UCSD-AML1 (cell line): Measurements from ENCODE around the gene UBAP1L.
"Not testable (repeated sequence)": the region's sequence is repeated elsewhere in the genome, so short reads cannot be mapped to it uniquely, and the experiment has no call there.

ENCODE experiments used
- DNase-seq: peaks from one replicate; lab custom pipeline; 2025; ENCODE audit not compliant: unreplicated experiment; lab: John Stamatoyannopoulos, UW

UBAP1L gene

DNA sequence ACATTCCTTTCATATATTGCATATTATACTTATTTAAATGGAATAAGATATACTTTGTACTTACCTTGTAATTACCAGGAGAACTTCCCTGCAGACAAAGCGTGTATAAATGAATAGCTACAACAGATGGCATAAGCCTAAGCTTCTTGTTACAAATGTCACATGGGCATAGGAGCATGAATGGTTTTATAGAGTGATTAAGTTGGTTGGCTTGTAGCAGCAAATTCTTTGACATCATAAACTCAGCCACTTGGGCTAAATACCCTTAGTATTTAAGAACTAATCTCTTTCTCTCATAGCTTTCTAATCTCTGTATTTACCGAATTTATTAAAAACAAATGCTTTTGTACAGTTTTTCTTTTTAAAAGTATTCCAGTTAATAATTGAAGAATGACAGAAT is at the start of gene UBAP1L:
Gene UBAP1L (minus strand): TSS at position 115 of the 400 bp plus-strand sequence. CDS start 8,985 bp downstream, outside the sequence.
- no peak for DNase-seq

DNA sequence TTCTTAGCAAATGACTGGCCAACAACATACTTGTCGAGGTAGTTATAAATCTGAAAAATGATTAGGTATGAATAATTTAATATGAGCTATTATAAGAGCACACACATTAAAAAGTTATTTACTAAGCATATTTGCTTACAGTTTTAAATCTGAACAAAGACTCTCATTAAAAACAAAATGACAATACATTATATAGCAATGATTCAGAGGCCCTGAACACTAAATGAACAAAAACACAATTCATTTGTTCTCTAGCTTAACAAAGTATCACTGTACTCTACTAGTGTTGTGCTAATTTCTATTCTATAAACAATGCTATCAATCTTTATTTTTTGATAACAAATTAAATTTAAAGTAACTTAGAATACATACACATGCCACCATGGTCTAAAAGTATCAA is 49.1 kb upstream of the UBAP1L start:
- DNase-seq: no peak

DNA sequence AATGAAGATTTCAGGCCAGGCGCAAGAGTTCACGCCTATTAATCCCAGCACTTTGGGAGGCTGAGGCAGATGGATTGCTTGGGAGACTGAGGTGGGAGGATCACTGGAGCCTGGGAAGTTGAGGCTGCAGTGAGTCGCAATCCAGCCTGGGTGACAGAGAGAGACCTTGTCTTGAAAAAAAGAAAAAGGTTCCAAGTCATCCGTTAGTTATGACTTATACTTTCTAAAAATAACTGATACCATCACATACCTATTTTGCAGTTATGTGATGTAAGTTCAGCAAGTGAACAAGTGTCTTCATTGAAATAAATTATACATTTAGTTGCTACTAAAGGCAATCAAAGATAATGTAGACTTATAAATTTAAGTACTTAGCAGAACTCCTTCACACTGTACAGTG is 48.0 kb upstream of the UBAP1L start:
- no peak for DNase-seq

DNA sequence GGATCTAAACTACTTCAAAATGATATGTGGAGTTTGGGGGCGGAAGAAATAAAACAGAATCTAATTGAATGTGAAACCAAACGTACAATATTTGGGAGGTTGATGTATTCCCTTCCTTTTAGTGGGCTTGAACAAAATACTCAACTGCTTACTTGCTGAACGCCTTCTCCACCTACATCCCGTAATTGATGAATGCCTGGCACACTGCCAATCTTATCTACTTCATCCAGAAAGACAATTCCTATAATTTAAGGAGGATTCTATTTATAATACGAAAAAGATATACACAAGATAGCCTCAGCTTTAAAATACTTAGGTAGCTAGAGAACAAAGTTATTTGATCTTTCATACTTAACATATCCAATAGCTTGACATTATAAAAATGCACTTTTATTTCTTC is 41.7 kb upstream of the UBAP1L start:
- no peak for DNase-seq

DNA sequence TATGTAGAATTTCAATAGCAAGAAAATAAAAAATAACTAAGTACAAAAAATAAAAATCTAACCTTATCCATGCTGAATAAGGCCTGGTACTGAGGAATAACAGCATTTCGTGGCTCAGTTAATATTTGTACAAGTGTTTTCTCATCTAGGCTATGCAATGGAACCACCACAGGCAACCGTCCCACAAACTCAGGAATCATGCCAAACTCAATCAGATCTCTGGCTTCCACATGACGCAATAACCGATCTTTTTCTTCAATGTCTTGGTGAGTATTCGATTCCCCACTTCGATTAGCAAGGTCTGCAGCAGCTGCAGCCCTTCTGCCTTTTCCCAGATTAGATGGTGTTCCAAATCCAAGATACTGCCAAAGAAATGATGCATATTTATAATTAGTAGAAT is 39.7 kb upstream of the UBAP1L start:
- no peak for DNase-seq

DNA sequence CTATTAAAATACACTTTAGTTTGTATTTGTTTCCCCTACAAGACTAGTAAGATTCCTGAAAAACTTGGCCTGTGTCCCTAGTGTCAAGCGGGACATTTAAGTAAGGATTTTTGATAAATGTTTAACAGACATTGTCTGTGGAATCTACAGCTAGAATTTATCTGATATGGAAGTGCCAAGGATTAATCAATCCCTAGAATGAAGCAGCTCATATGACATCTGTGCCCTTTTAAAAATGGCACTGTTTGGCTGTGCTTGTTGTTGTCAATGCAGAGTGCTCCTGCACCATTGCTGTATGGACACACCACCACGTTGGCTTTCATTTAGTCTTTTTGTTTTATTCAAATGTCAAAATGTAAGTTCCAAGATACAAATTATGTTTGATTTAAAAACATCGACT is 32.9 kb upstream of the UBAP1L start:
- DNase-seq: no peak

DNA sequence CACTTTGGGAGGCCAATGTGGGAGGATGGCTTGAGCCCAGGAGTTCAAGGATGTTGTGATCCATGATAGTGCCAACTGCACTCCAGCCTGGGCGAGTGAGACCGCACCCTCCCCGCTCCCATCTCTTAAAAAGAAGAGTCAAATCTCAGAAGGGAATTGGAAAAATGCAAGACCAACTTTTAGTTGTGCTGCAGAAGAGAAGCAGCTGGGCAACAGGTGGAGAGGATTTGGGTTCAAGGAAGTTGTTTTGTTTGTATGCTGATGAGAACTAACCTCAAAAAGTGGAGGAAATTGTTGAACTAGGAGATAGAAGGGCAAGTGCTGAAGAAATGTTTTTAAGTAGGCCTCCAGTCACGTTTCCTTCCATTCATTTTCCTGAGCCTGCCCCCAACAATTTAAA is 31.4 kb upstream of the UBAP1L start:
- DNase-seq: no peak

DNA sequence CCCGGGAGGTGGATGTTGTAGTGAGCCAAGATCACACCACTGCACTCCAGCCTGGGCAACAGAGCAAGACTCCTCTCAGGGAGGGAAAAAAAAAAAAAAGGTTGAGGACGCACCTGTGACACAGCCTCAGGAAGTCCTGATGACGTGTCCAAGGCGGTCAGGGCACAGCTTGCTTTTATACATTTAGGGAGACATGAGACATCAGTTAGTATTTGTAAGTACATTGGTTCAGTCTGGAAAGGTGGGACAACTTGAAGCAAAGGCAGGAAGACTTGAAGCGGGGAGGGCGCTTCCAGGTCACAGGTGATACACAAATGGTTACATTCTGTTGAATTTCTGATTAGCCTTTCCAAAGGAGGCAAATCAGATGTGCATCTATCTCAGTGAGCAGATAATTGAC is 23.6 kb upstream of the UBAP1L start:
- DNase-seq: not testable (repeated sequence)

DNA sequence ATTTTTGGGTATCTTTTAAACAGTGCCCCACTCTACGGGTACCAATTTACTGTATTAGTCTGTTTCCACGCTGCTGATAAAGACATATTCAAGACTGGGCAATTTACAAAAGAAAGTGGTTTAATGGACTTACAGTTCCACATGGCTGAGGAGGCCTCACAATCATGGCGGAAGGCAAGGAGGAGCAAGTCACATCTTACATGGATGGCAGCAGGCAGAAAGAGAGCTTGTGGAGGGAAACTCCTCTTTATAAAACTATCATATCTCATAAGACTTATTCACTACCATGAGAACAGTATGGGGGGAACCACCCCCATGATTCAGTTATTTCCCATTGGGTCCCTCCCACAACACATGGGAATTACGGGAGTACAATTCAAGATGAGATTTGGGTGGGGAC is 22.9 kb upstream of the UBAP1L start:
- not testable (repeated sequence) for DNase-seq

DNA sequence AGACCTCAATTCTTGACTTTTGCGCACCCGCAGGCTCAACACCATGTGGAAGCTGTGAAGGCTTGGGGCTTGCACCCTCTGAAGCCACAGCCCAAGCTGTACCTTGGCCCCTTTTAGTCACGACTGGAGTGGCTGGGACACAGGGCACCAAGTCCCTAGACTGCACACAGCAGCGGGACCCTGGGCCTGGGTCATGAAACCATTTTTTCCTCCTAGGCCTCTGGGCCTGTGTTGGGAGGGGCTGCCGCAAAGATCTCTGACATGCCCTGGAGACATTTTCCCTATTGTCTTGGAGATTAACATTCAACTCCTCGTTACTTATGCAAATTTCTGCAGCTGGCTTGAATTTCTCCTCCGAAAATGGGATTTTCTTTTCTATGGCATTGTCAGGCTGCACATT is 22.1 kb upstream of the UBAP1L start:
- DNase-seq: not testable (repeated sequence)

DNA sequence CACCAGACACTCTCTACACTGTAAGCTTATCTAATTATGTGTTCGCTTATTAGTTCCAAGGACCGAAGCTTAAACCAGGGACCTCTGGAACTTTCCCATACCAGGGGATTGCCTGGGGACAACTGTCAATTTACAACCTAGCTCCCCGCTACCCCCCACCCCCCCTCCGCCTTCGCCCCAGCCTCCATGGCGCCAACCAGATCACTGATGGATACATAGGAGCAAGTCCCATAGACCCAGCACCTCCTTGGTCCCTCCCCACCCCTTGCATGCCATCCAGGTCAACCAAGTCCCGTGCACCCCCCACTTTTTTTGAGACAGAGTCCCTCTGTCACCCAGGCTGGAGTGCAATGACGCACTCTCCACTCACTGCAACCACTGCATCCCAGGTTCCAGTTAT is 19.5 kb upstream of the UBAP1L start:
- DNase-seq: no peak

DNA sequence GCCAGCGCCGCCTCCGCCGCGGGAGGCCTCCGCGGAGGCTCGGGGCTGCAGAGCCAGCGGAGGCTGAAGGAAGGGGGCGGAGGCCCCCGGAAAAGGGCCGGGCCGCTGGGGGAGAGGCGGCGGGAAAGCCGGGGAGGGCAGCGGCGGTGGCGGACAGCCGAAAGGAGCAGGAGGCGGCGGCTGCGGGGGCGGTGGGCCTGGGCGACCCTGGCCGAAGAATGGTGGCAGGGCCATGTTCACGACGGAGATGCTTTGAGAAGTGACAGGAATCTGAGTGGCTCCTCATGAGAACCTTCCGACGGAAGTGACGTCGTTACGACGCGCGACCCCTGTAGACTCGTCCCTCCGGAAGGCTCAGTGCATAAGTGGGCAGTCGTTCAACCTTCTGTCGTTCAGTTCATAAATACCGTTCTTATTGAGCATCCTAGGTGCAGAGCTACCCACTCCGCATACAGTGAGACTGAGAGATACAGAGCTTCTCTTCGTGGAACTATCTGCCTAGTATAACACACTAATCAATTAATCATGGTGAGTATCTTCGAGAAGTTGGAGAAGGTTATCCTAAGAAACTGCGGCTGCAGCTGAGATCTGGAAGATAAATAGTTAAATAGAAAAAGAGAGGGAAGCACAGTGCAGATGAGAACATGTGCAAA is 18.7 kb upstream of the UBAP1L start, which contains the start of gene PDCD7:
Gene PDCD7 (minus strand): TSS at position 261 of the 653 bp plus-strand sequence. CDS start 27 bp downstream, at position 234.
- peak; percentile 85 for DNase-seq

DNA sequence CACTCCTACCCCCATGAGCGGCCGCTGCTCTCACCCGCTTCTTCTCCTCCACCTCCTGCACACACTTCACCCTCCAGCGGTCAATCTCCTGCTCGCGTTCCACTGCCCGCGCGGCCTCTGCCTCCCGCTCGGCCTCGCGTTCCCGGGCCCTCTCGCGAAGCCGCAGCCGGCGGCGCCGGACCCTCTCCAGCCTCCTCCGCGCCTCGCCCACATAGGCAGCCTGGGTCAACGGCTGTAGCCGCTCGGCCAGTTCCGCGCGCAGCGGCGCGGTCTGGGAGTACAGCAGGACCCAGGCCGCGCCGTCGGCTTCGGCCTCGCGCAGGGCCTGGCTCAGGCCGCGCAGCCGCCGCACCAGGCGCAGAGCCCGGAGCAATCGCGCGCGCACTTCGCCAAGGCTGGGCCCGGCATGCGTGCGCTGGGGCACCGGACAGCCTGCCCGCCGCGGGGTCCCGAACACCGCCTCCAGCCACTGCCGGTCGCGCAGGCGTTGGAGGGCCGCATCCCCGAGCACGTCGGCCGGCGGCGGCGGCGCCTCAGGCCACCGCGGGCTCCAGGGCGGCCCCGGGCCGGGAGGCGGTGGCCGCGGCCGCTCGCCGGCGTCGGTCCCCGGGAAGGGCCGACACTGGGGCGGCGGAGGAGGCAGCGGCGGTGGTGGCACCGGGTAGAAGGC is 18.0 kb upstream of the UBAP1L start:
- DNase-seq: peak; percentile 42

DNA sequence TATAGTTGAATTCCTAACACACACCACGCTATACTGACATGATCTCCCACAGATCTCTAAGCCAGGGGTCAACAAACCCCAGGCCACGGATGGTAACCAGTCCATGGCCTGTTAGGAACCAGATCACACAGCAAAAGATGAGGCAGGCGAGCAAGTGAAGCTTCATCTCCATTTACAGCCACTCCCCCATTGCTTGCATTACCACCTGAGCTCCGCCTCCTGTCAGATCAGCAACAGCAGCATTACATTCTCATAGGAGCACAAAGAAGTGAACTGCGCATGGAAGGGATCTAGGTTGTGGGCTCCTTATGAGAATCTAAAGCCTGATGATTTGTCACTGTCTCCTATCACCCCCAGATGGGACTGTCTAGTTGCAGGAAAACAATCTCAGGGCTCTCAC is 15.9 kb upstream of the UBAP1L start:
- no peak for DNase-seq

DNA sequence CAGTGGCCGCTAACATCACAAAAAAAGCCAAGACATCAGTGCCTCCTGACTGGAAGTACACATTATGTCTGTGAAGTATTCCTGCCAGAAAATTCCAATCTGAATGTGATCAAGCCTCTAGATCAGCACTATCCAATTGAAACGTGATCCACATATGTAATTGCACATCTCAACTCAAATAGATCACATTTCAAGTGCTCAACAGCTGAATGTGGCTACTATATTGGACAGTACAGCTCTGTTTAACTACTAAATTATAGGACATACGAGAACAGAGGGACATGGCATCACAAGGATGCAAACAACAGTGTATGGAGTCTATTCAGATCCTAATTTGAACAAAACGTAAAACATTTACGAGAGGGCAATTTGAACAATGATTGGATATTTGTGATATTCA is 542 bp upstream of the UBAP1L start:
- no peak for DNase-seq

DNA sequence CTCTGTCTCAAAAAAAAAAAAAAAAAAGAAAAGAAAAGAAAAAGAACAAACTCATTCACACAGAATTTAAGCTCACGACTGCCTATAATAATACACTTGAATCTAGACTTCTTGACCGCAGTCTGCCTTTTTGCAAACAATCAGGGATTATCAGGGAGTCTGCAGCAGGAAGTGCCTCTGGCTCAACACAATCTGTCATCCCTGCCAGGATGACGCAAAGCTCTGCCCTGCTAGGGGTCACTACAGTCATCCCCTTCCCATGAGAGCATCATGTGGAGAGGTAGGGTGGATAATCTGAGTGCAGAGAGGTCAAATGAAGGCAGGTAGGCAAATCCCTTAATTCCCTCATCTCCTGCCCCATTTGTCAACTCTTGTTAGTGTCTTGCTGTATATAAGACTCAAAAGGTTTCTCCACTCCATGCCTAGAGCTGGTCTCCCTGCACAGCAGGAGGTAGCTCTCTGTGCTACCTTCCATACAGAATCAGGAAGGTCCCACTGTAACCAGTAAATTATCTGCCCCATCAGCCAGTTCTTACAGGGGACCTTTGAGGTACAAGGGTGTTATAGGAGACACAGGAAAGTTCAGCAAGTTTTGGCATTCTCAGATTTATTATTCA is 4.2 kb downstream of the UBAP1L start:
- no peak for DNase-seq

DNA sequence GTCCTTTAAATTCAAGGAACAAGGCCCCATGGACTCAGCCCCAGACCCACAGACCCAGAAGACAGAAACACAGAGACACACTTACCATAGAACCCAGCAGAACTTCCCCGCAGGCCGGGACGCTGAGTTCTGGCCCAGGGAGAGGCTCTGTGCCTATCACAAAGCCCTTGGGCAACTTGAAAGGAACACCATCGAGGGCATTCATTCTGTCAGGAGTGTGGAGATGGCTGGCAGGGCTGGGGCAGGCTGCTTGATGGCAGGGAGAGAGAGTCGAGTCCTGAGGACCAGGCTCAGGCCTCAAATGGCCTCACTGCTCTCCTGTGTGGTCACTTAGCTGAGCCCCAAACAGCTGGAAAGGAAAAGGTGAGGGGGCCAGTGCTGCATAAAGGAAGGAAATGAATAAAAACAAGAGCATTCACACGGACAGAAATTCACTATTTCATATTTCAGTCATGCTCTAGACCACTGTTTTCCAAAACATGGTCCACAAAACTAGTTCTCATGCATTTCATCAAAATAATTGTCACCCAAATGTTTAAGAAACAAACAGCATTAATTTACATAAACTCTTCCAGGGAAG is 8.9 kb downstream of the UBAP1L start:
- no peak for DNase-seq

DNA sequence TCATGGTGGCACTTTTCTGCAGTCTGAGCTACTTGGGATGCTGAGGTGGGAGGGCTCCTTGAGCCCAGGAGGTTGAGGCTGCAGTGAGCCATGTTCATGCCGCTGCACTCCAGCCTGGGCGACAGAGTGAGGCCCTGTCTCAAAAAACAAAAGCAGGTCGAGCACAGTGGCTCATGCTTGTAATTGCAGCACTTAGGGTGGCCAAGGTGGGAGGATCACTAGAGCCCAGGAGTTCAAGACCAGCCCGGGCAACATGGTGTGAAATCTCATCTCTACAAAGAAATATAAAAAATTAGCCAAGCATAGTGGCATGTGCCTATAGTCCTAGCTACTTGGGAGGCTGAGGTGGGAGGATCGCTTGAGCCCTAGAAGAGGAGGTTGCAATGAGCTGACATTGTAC is 10.0 kb downstream of the UBAP1L start:
- no peak for DNase-seq

DNA sequence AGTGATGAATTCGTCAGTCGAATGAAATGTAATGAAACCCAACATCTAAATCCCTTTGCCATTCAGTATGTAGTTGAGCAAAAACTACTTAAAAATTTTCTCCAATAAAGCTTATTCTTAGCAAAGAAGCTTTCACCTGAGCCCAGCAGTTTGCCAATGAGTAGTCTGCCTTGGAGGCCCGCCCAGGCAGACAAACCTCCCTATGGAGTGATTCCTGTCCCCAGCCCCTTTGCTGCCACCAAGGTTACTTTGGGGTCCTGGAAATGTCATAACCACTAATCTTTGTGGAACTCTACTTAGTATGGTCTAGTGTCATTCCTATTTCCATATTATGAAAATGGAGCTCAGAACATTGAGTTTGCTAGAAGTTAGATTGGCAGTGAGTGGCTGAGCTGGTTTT is 12.1 kb downstream of the UBAP1L start:
- DNase-seq: no peak

DNA sequence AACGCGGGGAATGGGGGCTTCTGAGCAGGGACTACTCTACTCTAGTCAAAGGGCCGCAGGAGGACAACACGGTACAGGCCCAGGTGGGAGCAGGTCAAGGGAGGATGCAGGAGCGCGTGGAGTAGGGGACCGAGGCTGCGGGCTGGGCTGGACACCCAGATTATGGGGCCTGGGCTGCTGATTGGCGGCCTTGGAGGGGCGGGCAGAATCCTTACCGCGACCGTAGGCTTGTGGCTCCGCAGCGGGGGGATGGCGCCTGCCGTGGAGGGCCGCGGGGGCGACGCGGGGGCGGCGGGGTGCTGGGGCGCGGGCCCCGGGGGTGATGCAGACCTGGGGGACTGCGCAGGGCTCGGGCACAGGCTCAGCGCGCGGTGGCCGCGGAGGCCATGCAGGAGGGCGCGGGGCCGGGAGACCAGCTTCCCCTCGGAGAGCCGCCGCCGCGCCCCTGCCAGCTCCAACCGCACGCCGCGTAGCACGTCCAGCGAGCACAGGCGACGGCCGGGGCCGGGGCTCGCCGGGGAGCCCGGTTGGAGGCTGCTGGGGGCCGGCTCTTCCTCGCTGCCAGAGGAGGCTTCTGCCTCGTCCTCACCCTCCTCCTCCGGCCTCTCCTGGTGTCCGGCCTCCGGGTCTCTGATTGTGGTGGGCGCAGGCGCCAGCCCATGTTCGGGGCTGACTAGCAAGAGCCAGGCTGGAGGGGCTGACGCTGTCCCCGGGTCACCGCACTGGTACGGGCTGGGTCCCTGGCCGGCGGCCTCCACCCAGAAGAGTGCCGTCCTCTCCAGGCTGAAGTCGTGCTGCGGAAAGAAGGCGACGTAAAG is 12.9 kb downstream of the UBAP1L start:
- no peak for DNase-seq

DNA sequence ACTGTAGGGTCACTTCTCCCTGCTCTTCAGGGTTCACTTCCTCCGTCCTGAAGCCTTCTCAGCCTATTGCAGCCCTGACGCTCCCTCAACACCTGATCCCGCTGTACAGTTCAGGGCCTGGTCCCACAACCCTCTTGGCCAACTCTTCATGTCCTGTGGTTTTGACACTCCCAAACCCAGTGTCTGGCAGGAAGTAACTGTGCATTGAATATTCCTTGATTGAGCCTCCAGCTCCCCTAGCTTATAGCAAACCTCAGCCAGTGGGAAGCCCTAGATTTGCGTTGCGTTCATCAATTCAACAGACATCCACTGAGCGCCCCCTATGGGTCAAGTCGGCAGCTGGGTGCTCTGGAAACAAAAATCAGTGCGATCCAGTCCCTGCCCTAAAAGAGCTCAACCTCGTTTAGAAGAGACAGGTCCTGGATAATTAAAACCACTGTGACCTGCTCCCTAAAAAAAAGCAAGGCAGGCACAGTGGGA is 13.5 kb downstream of the UBAP1L start:
- DNase-seq: peak; percentile 60
